Vagina (tissue), 2 donors: ENCODE results near the gene SPX. TPM values are rescaled to one million over a fixed set of nuclear protein-coding genes. Genes with fewer than 3 reads are reported as not detected.
A peak's percentile ranks its signal among the peaks of the same experiment; 100 is the strongest.

Experiments used
- DNase-seq, 2 donors: peaks; one replicate each; pipeline ENCODE4 v3.0.0-alpha.2; 2017; ENCODE audit errors: extremely low spot score in 2 of 2
- H3K27ac ChIP-seq: fragments of 200-600 bp; sonication (generic); one replicate; pipeline ENCODE4 v1.5.1; 2019
- H3K27me3 ChIP-seq: fragments of 200-600 bp; sonication (generic); one replicate; pipeline ENCODE4 v1.5.1; 2019
- H3K36me3 ChIP-seq, 2 donors: fragments of 200-600 bp; sonication (generic); one replicate each; pipeline ENCODE4 v1.5.1; 2017 to 2019
- H3K4me1 ChIP-seq: fragments of 200-600 bp; sonication (generic); one replicate; pipeline ENCODE4 v1.5.1; 2019
- H3K4me3 ChIP-seq, 2 donors: fragments of 200-600 bp; sonication (generic); 1 replicate in 1 of 2; 2 replicates in 1 of 2; pipeline ENCODE4 v1.5.1; 2016 to 2019
- H3K9me3 ChIP-seq: fragments of 200-600 bp; sonication (generic); one replicate; pipeline ENCODE4 v1.5.1; 2019
- POLR2A ChIP-seq, 2 donors: fragments of 450-650 bp; IDR thresholded peaks; one replicate each; pipeline ENCODE4 v1.6.1; 2017; ENCODE audit warnings: antibody characterized with exemption in 2 of 2, mild to moderate bottlenecking in 2 of 2, moderate library complexity in 2 of 2
- POLR2AphosphoS5 ChIP-seq, 2 donors: sonication (generic); formaldehyde crosslinking; IDR thresholded peaks; one replicate each; pipeline ENCODE4 v1.9.0; 2017; ENCODE audit warnings: antibody characterized with exemption in 2 of 2, mild to moderate bottlenecking in 2 of 2, low read depth in 1 of 2; ENCODE audit not compliant: insufficient read depth in 1 of 2
- intact Hi-C: fragments of 100-400 bp; cut with DNase I; formaldehyde crosslinking; loops from one replicate; pipeline ENCODE4 v1.15.1; 2023
- total RNA-seq: library from RNA; depleted of rRNA; stranded (reverse); fragments of >200 nt; gene quantifications from one replicate; pipeline ENCODE4 v1.2.3, GENCODE V29; 2016
- TF ChIP-seq, protein P1 (sequence below), 3 experiments: fragments of 450-650 bp in 2 of 3; fragments of 200-600 bp in 1 of 3; sonication (generic) in 1 of 3; IDR thresholded peaks; one replicate each; pipeline ENCODE4 v1.5.1; 2017 to 2019; ENCODE audit warnings: antibody characterized with exemption in 3 of 3, mild to moderate bottlenecking in 2 of 3, moderate library complexity in 2 of 3

The SPX gene
- total RNA-seq: not detected

- Histone ChIP-seq H3K4me1 (peaks cover 15% of the 10 kb centered on the region), H3K9me3 (no peaks in the 10 kb centered on the region), H3K36me3 (no peaks in the 10 kb centered on the region), H3K27ac (no peak within 1 kb of the TSS), H3K4me3 (peak within 1 kb of the TSS; percentile 46 to 49), H3K27me3 (no peaks in the 10 kb centered on the region)
- DNase-seq: no peak
- no peak for TF ChIP-seq POLR2A (IDR thresholded peaks at IDR 0.05)
- no peak for TF ChIP-seq POLR2AphosphoS5 (IDR thresholded peaks at IDR 0.05; ENCODE audit: insufficient read depth in 1 of 2, low read depth in 1 of 2)
- TF ChIP-seq, protein P1, sequence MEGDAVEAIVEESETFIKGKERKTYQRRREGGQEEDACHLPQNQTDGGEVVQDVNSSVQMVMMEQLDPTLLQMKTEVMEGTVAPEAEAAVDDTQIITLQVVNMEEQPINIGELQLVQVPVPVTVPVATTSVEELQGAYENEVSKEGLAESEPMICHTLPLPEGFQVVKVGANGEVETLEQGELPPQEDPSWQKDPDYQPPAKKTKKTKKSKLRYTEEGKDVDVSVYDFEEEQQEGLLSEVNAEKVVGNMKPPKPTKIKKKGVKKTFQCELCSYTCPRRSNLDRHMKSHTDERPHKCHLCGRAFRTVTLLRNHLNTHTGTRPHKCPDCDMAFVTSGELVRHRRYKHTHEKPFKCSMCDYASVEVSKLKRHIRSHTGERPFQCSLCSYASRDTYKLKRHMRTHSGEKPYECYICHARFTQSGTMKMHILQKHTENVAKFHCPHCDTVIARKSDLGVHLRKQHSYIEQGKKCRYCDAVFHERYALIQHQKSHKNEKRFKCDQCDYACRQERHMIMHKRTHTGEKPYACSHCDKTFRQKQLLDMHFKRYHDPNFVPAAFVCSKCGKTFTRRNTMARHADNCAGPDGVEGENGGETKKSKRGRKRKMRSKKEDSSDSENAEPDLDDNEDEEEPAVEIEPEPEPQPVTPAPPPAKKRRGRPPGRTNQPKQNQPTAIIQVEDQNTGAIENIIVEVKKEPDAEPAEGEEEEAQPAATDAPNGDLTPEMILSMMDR (IDR thresholded peaks at IDR 0.05): no peak
- intact Hi-C loops: no loop called here
Measured at GRCh38 chr12:21526053-21526452, at the start of gene SPX. Gene SPX, plus strand, starts transcription at chr12:21526296. Its CDS starts 177 bp downstream, at chr12:21526473.

GRCh38 chr12:21476949-21477348, 49.1 kb upstream of the SPX start:
- Histone ChIP-seq H3K27me3 (no peaks in the 10 kb centered on the region), H3K27ac (no peak overlapping the region), H3K9me3 (no peaks in the 10 kb centered on the region), H3K4me3 (no peak overlapping the region), H3K4me1 (no peaks in the 10 kb centered on the region), H3K36me3 (peaks cover 0 to 56% of the 10 kb centered on the region in 2 donors)
- DNase-seq: no peak
- intact Hi-C loops: no loop called here
- no peak for TF ChIP-seq POLR2A (IDR thresholded peaks at IDR 0.05)
- TF ChIP-seq, protein P1 (IDR thresholded peaks at IDR 0.05): no peak

DNA sequence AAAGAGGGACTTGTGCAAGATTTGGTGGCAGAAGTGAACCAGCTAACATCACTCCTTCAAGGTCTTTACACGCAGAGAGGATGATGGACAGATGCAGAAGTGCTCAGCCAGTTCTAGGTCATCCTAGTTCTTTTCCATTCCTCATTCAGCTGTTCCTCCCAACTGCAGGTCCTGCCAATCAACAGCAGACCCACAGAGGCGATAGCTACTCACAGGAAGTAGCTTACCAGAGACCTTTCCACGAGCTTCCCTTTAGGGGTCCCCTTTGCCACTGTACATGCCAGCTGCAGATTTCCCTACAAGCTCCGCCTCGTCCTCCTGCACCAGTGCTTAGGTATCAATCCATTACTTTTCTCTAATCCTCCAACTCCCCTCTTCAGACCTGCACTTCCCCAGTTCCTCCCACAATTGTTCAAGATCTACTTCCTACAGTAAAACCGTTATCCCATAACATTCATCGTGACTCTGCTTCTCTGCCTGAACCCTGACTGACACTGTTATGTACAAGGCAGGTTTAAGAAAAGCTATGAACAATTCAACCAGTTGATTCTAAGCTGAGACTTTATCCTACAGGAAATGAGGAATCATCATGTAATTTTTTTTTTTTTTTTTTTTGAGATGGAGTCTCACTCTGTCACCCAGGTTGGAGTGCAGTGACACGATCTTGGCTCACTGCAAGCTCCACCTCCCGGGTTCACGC, 47.2 kb upstream of the SPX start:
- no peak for DNase-seq
- no peaks in the 10 kb centered on the region for H3K9me3 ChIP-seq
- intact Hi-C loops: no loop called here
- TF ChIP-seq POLR2A (IDR thresholded peaks at IDR 0.05): no peak
- TF ChIP-seq POLR2AphosphoS5 (IDR thresholded peaks at IDR 0.05; ENCODE audit: insufficient read depth in 1 of 2, low read depth in 1 of 2): no peak
- TF ChIP-seq, protein P1 (IDR thresholded peaks at IDR 0.05): no peak
- H3K27me3 ChIP-seq: no peaks in the 10 kb centered on the region
- no peak overlapping the region for H3K27ac ChIP-seq
- no peaks in the 10 kb centered on the region for H3K4me1 ChIP-seq
- H3K4me3 ChIP-seq: no peak overlapping the region
- H3K36me3 ChIP-seq: peaks cover 0 to 57% of the 10 kb centered on the region in 2 donors

- Histone ChIP-seq H3K4me1 (no peaks in the 10 kb centered on the region), H3K27me3 (no peaks in the 10 kb centered on the region), H3K36me3 (peaks cover 0 to 48% of the 10 kb centered on the region in 2 donors), H3K27ac (no peak overlapping the region), H3K9me3 (no peaks in the 10 kb centered on the region), H3K4me3 (no peak overlapping the region)
- no peak for DNase-seq
- TF ChIP-seq POLR2AphosphoS5 (IDR thresholded peaks at IDR 0.05; ENCODE audit: insufficient read depth in 1 of 2, low read depth in 1 of 2) (no peak), POLR2A (IDR thresholded peaks at IDR 0.05) (no peak)
- TF ChIP-seq, protein P1 (IDR thresholded peaks at IDR 0.05): no peak
- intact Hi-C loops: no loop called here
Measured at GRCh38 chr12:21483531-21483930, 42.6 kb upstream of the SPX start.

DNA sequence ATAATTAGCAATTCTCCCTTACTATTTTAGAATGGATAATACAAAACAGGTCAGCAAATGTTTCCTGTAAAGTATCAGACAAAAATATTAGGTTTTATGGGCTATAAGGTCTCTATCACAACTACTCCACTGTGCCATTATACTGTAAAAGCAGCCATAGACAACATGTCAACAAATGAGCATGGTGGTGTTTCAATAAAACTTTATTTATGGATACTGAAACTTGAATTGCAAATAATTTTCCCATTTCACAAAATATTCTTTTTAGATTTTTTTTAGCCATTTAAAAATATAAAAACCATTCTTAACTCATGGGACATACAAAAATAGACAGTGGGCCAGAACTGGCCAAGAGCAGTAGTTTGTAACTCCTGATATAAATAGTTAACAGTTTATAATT, 40.1 kb upstream of the SPX start:
- Histone ChIP-seq H3K4me1 (no peaks in the 10 kb centered on the region), H3K9me3 (no peaks in the 10 kb centered on the region), H3K27ac (no peak overlapping the region), H3K36me3 (peaks cover 0 to 49% of the 10 kb centered on the region in 2 donors), H3K4me3 (no peak overlapping the region), H3K27me3 (no peaks in the 10 kb centered on the region)
- no peak for DNase-seq
- TF ChIP-seq POLR2A (IDR thresholded peaks at IDR 0.05) (no peak), POLR2AphosphoS5 (IDR thresholded peaks at IDR 0.05; ENCODE audit: insufficient read depth in 1 of 2, low read depth in 1 of 2) (no peak)
- TF ChIP-seq, protein P1 (IDR thresholded peaks at IDR 0.05): no peak
- intact Hi-C loops: no loop called here
